SK-N-SH treated with all-trans-retinoic acid at 6 μM for 48 hours (cell line): ENCODE data around the gene CERK.

Experiments used
- ATAC-seq: fragments of 200-7000 bp; cut with Tn5 transposase; 3 replicates; pipeline ENCODE4 v1.9.1; 2020; ENCODE audit warnings: mild to moderate bottlenecking, moderate library complexity
- ARNTL ChIP-seq: fragments of 450-650 bp; formaldehyde crosslinking; IDR thresholded peaks from 2 replicates; pipeline ENCODE4 v1.5.0; 2020; ENCODE audit warnings: low read depth, mild to moderate bottlenecking, moderate library complexity, borderline replicate concordance
- BACH2 ChIP-seq: fragments of 250-450 bp; sonication (Bioruptor Pico); IDR thresholded peaks from 2 replicates; pipeline ENCODE4 v1.9.0; 2021; ENCODE audit warnings: mild to moderate bottlenecking, borderline replicate concordance
- CSDC2 ChIP-seq: fragments of 250-450 bp; sonication (Bioruptor Pico); IDR thresholded peaks from 2 replicates; pipeline ENCODE4 v1.5.0; 2020; ENCODE audit warnings: mild to moderate bottlenecking, moderate library complexity
- ESRRG ChIP-seq: fragments of 250-450 bp; sonication (Bioruptor Pico); IDR thresholded peaks from 2 replicates; pipeline ENCODE4 v1.6.1; 2021; ENCODE audit warnings: mild to moderate bottlenecking
- GLIS3 ChIP-seq: fragments of 250-450 bp; sonication (Bioruptor Pico); IDR thresholded peaks from 2 replicates; pipeline ENCODE4 v1.5.0; 2020; ENCODE audit warnings: mild to moderate bottlenecking, moderate library complexity
- ISL1 ChIP-seq: fragments of 250-450 bp; sonication (Bioruptor Pico); IDR thresholded peaks from 2 replicates; pipeline ENCODE4 v2.1.2; 2022; ENCODE audit warnings: mild to moderate bottlenecking, moderate library complexity
- POU6F1 ChIP-seq: fragments of 250-450 bp; sonication (Bioruptor Pico); IDR thresholded peaks from 2 replicates; pipeline ENCODE4 v1.8.0; 2021; ENCODE audit warnings: low read depth, mild to moderate bottlenecking, moderate library complexity, borderline replicate concordance
- PPARA ChIP-seq: fragments of 250-450 bp; sonication (Bioruptor Pico); IDR thresholded peaks from 2 replicates; pipeline ENCODE4 v1.5.0; 2020; ENCODE audit warnings: mild to moderate bottlenecking, borderline replicate concordance
- RARB ChIP-seq: fragments of 250-450 bp; sonication (Bioruptor Pico); IDR thresholded peaks from 2 replicates; pipeline ENCODE4 v1.8.0; 2021; ENCODE audit warnings: mild to moderate bottlenecking, moderate library complexity
- SNAI2 ChIP-seq: fragments of 250-450 bp; sonication (Bioruptor Pico); IDR thresholded peaks from 2 replicates; pipeline ENCODE4 v1.5.0; 2020; ENCODE audit warnings: mild to moderate bottlenecking, moderate library complexity
- TCF4 ChIP-seq: fragments of 250-450 bp; sonication (Bioruptor Pico); IDR thresholded peaks from 2 replicates; pipeline ENCODE4 v1.8.0; 2021; ENCODE audit warnings: mild to moderate bottlenecking, moderate library complexity, borderline replicate concordance
- TSHZ2 ChIP-seq: fragments of 250-450 bp; sonication (Bioruptor Pico); IDR thresholded peaks from 2 replicates; pipeline ENCODE4 v1.5.0; 2020; ENCODE audit warnings: mild to moderate bottlenecking, moderate library complexity
- ZC3H10 ChIP-seq: fragments of 250-450 bp; sonication (Bioruptor Pico); IDR thresholded peaks from 2 replicates; pipeline ENCODE4 v1.5.1; 2021; ENCODE audit warnings: mild to moderate bottlenecking, moderate library complexity
- ZFP3 ChIP-seq: fragments of 250-450 bp; sonication (Bioruptor Pico); IDR thresholded peaks from 2 replicates; pipeline ENCODE4 v1.5.0; 2020; ENCODE audit warnings: mild to moderate bottlenecking, moderate library complexity
- ZFP30 ChIP-seq: fragments of 450-650 bp; formaldehyde crosslinking; IDR thresholded peaks from 2 replicates; pipeline ENCODE4 v1.5.0; 2022; ENCODE audit warnings: mild to moderate bottlenecking, moderate library complexity
- ZNF565 ChIP-seq: fragments of 450-650 bp; formaldehyde crosslinking; conservative IDR thresholded peaks from 2 replicates; pipeline ENCODE4 v1.5.0; 2020; ENCODE audit warnings: low read depth, mild to moderate bottlenecking, moderate library complexity
- ZNF8 ChIP-seq: fragments of 450-650 bp; formaldehyde crosslinking; IDR thresholded peaks from 2 replicates; pipeline ENCODE4 v1.5.0; 2020; ENCODE audit warnings: mild to moderate bottlenecking, moderate library complexity
- TF ChIP-seq, protein P1 (sequence below): fragments of 250-450 bp; sonication (Bioruptor Pico); IDR thresholded peaks from 2 replicates; pipeline ENCODE4 v1.8.0; 2020; ENCODE audit warnings: mild to moderate bottlenecking, moderate library complexity, borderline replicate concordance
- TF ChIP-seq, protein P2 (sequence below): fragments of 250-450 bp; sonication (Bioruptor Pico); IDR thresholded peaks from 2 replicates; pipeline ENCODE4 v1.5.1; 2020; ENCODE audit warnings: low read depth, mild to moderate bottlenecking, moderate library complexity
- TF ChIP-seq, protein P3 (sequence below): fragments of 250-450 bp; sonication (Bioruptor Pico); IDR thresholded peaks from 2 replicates; pipeline ENCODE4 v1.5.1; 2021; ENCODE audit warnings: mild to moderate bottlenecking, moderate library complexity

Gene CERK

DNA sequence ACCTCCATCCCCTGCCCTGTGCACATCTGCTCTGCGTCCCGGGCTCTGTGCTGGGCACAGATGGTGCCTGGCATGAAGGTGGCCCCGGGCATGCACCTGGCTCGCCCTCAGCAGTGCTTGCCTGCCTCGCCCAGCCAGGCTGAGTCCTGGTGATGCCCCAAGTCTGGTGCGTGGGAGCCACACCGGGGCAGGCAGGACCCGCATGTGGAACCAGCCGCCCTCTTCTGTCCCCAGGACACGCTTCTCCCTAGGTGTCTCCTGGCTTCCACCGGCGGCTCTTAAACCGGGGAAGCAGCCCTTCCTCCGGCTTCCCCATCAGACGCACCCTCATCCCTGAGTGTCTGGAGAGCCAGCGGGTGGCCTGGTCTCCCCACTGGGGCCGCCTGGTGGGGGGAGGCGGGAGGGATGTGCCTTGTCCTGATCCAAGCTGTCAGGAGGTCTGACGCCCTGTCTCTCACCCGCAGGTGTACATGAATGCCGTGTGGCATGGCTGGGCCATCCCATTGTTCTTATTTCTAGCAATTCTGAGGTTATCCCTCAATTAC is 72.8 kb downstream of the CERK start:
- no peak for TF ChIP-seq POU6F1 (CRISPR knock-in tag)
- TF ChIP-seq ESRRG (CRISPR knock-in tag), result no peak
- TF ChIP-seq TCF4 (CRISPR knock-in tag), result no peak
- no peak for TF ChIP-seq ISL1 (CRISPR knock-in tag)
- ATAC-seq, result no peak

GRCh38 chr22:46664301-46664855 is 73.7 kb downstream of the CERK start:
- ATAC-seq, result no peak
- no peak for TF ChIP-seq TCF4 (CRISPR knock-in tag)
- no peak for TF ChIP-seq ESRRG (CRISPR knock-in tag)
- TF ChIP-seq, protein P1, sequence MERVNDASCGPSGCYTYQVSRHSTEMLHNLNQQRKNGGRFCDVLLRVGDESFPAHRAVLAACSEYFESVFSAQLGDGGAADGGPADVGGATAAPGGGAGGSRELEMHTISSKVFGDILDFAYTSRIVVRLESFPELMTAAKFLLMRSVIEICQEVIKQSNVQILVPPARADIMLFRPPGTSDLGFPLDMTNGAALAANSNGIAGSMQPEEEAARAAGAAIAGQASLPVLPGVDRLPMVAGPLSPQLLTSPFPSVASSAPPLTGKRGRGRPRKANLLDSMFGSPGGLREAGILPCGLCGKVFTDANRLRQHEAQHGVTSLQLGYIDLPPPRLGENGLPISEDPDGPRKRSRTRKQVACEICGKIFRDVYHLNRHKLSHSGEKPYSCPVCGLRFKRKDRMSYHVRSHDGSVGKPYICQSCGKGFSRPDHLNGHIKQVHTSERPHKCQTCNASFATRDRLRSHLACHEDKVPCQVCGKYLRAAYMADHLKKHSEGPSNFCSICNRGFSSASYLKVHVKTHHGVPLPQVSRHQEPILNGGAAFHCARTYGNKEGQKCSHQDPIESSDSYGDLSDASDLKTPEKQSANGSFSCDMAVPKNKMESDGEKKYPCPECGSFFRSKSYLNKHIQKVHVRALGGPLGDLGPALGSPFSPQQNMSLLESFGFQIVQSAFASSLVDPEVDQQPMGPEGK (CRISPR knock-in tag), result no peak
- no peak for TF ChIP-seq SNAI2 (CRISPR knock-in tag)
- no peak for TF ChIP-seq BACH2 (CRISPR knock-in tag)
- no peak for TF ChIP-seq ZFP30 (CRISPR knock-in tag)
- TF ChIP-seq RARB (CRISPR knock-in tag), result no peak
- no peak for TF ChIP-seq ZC3H10
- TF ChIP-seq CSDC2, result no peak
- TF ChIP-seq, protein P2, sequence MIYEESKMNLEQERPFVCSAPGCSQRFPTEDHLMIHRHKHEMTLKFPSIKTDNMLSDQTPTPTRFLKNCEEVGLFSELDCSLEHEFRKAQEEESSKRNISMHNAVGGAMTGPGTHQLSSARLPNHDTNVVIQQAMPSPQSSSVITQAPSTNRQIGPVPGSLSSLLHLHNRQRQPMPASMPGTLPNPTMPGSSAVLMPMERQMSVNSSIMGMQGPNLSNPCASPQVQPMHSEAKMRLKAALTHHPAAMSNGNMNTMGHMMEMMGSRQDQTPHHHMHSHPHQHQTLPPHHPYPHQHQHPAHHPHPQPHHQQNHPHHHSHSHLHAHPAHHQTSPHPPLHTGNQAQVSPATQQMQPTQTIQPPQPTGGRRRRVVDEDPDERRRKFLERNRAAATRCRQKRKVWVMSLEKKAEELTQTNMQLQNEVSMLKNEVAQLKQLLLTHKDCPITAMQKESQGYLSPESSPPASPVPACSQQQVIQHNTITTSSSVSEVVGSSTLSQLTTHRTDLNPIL (CRISPR knock-in tag), result no peak
- TF ChIP-seq ZNF8 (CRISPR knock-in tag), result no peak
- TF ChIP-seq ARNTL (CRISPR knock-in tag), result no peak
- TF ChIP-seq ZNF565, result no peak
- no peak for TF ChIP-seq TSHZ2 (CRISPR knock-in tag)
- TF ChIP-seq, protein P3, sequence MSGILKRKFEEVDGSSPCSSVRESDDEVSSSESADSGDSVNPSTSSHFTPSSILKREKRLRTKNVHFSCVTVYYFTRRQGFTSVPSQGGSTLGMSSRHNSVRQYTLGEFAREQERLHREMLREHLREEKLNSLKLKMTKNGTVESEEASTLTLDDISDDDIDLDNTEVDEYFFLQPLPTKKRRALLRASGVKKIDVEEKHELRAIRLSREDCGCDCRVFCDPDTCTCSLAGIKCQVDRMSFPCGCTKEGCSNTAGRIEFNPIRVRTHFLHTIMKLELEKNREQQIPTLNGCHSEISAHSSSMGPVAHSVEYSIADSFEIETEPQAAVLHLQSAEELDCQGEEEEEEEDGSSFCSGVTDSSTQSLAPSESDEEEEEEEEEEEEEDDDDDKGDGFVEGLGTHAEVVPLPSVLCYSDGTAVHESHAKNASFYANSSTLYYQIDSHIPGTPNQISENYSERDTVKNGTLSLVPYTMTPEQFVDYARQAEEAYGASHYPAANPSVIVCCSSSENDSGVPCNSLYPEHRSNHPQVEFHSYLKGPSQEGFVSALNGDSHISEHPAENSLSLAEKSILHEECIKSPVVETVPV, result no peak
- TF ChIP-seq GLIS3, result no peak
- no peak for TF ChIP-seq POU6F1 (CRISPR knock-in tag)
- TF ChIP-seq ISL1 (CRISPR knock-in tag), result no peak
- no peak for TF ChIP-seq ZFP3
- no peak for TF ChIP-seq PPARA (CRISPR knock-in tag)
